Duodenal mucosa (tissue), 2 donors: ENCODE measurements around the gene HSD11B1L.

ENCODE experiments used
- H3K27ac ChIP-seq: one replicate; pipeline ENCODE4 v1.7.0; 2013; ENCODE audit warnings: low read depth, low read length
- H3K27me3 ChIP-seq, 2 donors: one replicate each; pipeline ENCODE4 v1.7.0; 2013; ENCODE audit warnings: low read length in 2 of 2, control low read depth in 1 of 2; ENCODE audit not compliant: insufficient read depth in 2 of 2, control insufficient read depth in 1 of 2
- H3K36me3 ChIP-seq, 2 donors: one replicate each; pipeline ENCODE4 v1.7.0; 2013; ENCODE audit warnings: low read length in 2 of 2, control low read depth in 1 of 2; ENCODE audit not compliant: insufficient read depth in 2 of 2, control insufficient read depth in 1 of 2
- H3K4me1 ChIP-seq, 2 donors: one replicate each; pipeline ENCODE4 v1.7.0; 2013; ENCODE audit warnings: low read length in 2 of 2, control low read depth in 1 of 2; ENCODE audit not compliant: insufficient read depth in 2 of 2, control insufficient read depth in 1 of 2
- H3K4me3 ChIP-seq, 2 donors: one replicate each; pipeline ENCODE4 v1.7.0; 2013; ENCODE audit warnings: low read length in 2 of 2, low read depth in 1 of 2
- H3K9ac ChIP-seq, 2 donors: one replicate each; pipeline ENCODE4 v1.7.0; 2013; ENCODE audit warnings: low read length in 2 of 2, low read depth in 1 of 2
- H3K9me3 ChIP-seq, 2 donors: one replicate each; pipeline ENCODE4 v1.7.0; 2013; ENCODE audit warnings: low read length in 2 of 2, control low read depth in 1 of 2; ENCODE audit not compliant: control insufficient read depth in 1 of 2

The HSD11B1L gene

DNA sequence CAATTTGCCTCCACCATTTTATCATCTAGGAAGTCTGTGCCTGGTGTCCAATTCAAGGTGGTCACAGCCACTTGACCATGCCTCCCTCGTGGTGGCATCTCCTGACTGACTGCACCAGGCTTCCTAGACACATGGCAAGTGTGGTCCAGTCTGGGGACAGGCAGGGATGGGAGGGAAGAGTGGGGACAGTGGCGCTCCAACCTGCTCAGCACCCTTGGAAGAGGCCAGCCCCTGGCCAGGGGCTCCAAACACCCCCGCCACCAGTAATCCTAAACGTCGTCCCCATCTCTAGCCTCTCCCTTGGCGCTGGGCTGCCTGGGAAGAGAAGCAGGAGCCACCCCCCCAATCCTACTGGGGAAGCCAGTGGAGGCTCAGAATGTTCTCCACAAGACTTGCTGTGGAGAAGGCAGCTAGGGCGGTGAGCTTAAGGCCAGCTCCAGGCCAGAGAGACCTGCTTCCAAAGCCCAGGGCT lies 11.9 kb downstream of the HSD11B1L start:
- no peak overlapping the region for H3K27ac ChIP-seq

DNA sequence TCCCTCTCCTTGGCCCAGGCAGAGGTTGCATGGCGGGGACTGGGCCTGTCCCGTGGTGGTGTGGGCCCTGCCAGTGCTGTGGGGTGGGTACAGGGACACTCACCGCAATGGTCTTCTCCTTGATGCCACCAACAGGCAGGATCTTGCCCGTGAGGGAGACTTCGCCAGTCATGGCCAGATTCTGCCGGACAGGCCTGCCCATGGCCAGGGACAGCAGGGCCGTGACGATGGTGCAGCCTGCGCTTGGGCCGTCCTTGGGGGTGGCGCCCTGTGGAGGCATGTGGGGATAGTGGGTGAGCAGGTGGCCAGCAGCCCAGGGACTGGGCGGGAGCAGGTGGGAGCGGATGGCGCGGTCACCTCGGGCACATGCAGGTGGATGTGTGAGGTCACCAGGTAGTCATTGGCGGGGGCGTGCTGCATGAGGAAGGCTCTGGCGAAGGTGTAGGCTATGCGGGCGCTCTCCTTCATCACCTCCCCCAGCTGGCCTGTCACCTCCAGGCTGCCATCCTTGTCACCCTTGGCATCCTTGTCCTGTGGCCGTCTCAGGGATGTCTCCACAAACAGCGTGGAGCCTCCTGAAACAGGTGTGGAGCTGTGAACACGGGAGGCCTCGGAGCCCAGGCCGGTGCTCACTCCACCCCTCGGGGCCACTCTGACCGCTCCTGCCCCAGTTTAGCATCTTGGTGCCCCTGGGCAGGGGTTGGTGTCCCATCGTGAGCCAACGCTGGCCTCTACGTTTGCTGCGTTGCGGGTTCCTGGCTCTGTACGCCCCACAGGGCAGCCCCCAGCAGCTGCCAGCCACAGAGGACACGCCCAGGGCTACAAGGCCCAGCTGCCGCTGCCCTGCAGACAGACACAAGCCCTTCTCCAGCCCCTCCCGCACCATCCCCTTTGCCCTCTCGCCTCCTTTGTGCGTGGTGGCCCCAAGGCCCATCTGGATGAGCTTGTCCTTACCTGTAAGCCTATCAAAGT lies 12.7 kb downstream of the HSD11B1L start:
- Histone ChIP-seq H3K27me3 (no peaks in the 10 kb centered on the region), H3K36me3 (peaks cover 37 to 62% of the 10 kb centered on the region in 2 donors), H3K9ac (no peak overlapping the region), H3K9me3 (no peaks in the 10 kb centered on the region), H3K4me3 (no peak overlapping the region), H3K27ac (no peak overlapping the region), H3K4me1 (peaks cover 13 to 14% of the 10 kb centered on the region in 2 donors)

More for the DNA sequence above, 11.9 kb downstream of the HSD11B1L start:
- peaks cover 37 to 57% of the 10 kb centered on the region in 2 donors for H3K36me3 ChIP-seq
- H3K9me3 ChIP-seq = no peaks in the 10 kb centered on the region
- H3K9ac ChIP-seq = peak overlapping the region in 1 of 2 donors; percentile 54
- no peak overlapping the region for H3K4me3 ChIP-seq
- no peaks in the 10 kb centered on the region for H3K27me3 ChIP-seq
- peaks cover 13 to 14% of the 10 kb centered on the region in 2 donors for H3K4me1 ChIP-seq

DNA sequence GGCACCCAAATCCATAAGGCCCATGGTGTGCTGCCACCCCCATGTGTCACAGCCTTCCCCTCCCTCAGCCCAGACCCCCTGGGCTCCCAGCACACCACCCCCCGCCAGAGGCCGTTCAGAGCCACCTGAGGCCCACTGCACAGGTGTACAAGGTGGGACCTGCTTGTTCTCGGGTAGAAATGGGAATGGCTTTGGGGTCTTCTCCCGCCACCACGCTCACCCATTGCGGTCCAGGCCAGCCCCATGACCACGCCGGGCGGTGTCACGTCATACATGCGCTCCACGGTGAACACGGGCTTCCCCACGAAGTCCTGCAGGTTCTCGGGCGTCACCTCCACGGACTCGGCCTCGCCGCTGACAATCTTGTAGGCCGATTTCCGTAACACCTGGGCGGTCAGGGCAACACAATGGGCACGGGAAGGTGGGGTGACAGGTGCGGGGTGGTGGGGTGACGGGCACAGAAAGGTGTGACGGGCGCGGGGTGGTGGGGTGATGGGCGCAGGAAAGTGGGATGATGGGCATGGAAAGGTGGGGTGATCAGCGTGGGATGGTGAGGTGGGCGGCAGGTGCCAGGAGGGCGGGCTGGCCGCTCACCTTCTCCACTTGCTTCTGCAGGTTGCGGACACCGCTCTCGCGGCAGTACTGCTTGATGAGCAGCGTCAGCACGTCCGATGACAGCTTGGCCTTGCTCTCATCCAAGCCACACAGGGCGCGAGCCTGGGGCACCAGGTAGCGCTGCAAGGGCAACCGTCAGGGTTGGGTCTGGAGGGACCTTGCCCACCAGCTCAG lies 13.5 kb downstream of the HSD11B1L start:
- H3K27me3 ChIP-seq = no peaks in the 10 kb centered on the region
- peaks cover 43 to 70% of the 10 kb centered on the region in 2 donors for H3K36me3 ChIP-seq
- H3K27ac ChIP-seq = no peak overlapping the region

GRCh38 chr19:5694956-5695648 lies 14.3 kb downstream of the HSD11B1L start:
- no peaks in the 10 kb centered on the region for H3K27me3 ChIP-seq
- H3K9me3 ChIP-seq = no peaks in the 10 kb centered on the region
- H3K9ac ChIP-seq = no peak overlapping the region
- H3K4me3 ChIP-seq = no peak overlapping the region
- peaks cover 13 to 14% of the 10 kb centered on the region in 2 donors for H3K4me1 ChIP-seq
- peaks cover 43 to 70% of the 10 kb centered on the region in 2 donors for H3K36me3 ChIP-seq
- no peak overlapping the region for H3K27ac ChIP-seq

More for the DNA sequence above, 13.5 kb downstream of the HSD11B1L start:
- Histone ChIP-seq H3K4me1 (peaks cover 13 to 14% of the 10 kb centered on the region in 2 donors), H3K9me3 (no peaks in the 10 kb centered on the region), H3K4me3 (no peak overlapping the region), H3K9ac (no peak overlapping the region)

DNA sequence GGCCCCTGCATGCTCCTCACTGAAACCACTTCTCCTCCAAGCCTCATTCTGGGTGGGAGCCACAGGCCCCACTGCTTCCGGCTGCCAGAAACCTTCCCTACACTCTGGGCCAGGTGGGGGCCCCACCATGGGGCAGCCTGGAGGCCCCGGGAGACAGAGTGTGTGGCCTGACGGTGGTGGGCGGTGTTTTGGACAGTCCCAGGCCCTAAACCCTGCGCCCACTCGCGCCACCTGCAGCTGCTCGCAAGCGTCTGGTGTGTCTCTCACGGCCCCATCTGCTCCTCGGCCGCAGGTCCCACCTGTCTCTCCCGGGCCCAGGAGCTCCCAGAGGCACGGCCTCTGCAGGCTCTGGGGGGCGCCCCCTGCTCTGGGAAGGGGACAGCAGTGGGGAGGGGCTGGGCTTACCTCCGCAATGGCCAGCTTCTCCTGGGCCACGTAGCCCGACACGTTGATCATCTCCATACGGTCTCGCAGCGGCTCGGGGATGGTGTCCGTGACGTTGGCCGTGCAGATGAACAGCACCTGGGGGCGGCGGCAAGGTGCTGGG lies 14.9 kb downstream of the HSD11B1L start:
- H3K9me3 ChIP-seq = no peaks in the 10 kb centered on the region
- H3K4me1 ChIP-seq = peaks cover 13 to 14% of the 10 kb centered on the region in 2 donors
- H3K36me3 ChIP-seq = peaks cover 43 to 76% of the 10 kb centered on the region in 2 donors
- no peak overlapping the region for H3K9ac ChIP-seq
- H3K4me3 ChIP-seq = no peak overlapping the region
- H3K27ac ChIP-seq = no peak overlapping the region
- H3K27me3 ChIP-seq = no peaks in the 10 kb centered on the region

DNA sequence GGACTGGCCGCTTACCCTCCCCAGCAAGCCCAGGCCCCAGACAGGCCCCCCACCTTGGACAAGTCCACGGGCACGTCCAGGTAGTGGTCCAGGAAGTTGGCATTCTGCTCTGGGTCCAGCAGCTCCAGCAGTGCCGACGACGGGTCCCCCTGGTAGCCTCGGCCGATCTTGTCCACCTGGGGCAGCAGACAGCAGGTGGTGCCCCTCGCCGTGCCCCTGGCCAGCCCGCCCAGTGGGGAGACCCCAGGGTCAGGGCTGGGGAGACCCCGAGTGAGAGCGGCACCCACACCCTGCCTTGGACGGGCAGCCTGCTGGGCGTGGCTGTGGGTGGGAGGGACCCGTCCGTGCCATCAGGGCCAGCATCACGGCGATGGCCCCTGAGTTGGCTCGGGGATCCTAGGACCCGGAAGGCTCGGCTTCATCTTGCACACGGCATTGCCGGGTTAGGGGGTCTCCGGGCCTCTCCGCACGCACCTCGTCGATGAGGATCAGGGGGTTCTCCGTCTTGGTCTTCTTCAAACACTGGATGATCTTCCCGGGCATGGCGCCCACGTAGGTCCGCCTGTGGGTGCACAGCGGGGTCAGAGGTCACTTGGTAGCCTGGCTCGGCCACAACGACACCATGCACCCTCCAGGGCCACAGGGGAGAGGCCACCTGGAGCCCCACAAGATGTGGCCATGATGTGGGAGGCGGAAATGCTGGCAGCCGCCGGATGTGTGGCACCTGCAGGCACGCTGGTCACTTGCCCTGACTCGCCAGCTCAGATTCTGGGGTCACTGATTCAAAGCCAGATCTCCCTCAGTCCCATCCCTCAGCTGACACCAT lies 15.6 kb downstream of the HSD11B1L start:
- H3K9ac ChIP-seq = no peak overlapping the region
- no peaks in the 10 kb centered on the region for H3K27me3 ChIP-seq
- H3K27ac ChIP-seq = no peak overlapping the region
- H3K4me3 ChIP-seq = no peak overlapping the region
- peaks cover 13% of the 10 kb centered on the region in 2 donors for H3K4me1 ChIP-seq
- peaks cover 43 to 78% of the 10 kb centered on the region in 2 donors for H3K36me3 ChIP-seq
- H3K9me3 ChIP-seq = no peaks in the 10 kb centered on the region

DNA sequence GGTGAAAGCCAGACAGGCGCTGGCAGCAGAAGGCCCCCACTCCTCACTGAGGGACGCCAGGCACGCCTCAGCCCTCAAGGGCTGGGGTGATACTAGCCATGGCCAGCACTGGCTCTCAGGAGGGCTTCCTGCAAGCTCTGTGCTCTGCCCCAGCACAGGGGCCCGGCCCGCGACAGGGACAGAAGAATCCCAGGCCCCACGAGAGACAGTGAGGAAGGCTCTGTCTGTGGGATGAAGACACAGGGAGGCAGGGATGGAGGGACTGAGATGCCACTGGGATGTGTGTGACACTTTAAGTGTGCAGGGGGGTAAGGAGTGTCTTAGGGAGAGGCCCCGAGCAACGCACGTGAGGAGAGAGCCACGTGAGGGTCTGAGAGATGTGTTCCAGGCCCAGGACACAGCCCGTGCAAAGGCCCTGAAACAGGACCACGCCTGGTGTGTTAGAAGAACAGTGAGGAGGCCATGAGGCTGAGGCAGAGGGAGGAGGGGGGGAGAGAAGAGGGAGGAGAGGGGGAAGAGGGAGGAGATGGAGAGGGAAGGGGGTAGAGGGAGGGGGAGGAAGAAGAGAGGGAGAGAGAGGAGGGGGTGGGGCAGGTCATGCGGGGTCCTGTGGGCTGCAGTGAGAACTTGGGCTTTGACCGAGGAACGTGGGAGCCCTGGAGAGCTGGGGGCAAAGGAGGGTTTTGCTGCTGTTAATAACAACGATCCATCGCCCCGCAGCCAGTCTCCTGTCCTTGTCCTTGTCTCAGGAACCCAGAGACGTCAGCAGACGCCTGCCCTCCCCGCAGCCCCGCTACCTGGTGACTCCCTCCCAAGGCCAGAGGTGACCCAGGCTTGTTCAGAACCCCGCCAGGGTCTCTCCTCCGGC lies 16.4 kb downstream of the HSD11B1L start:
- H3K9ac ChIP-seq = no peak overlapping the region
- no peaks in the 10 kb centered on the region for H3K9me3 ChIP-seq
- no peak overlapping the region for H3K4me3 ChIP-seq
- H3K27me3 ChIP-seq = no peaks in the 10 kb centered on the region
- H3K36me3 ChIP-seq = peaks cover 39 to 71% of the 10 kb centered on the region in 2 donors
- no peak overlapping the region for H3K27ac ChIP-seq
- H3K4me1 ChIP-seq = peaks cover 5 to 6% of the 10 kb centered on the region in 2 donors

GRCh38 chr19:5697890-5698634 lies 17.2 kb downstream of the HSD11B1L start:
- Histone ChIP-seq H3K4me3 (no peak overlapping the region), H3K9me3 (no peaks in the 10 kb centered on the region), H3K9ac (no peak overlapping the region), H3K27ac (no peak overlapping the region), H3K4me1 (no peaks in the 10 kb centered on the region), H3K27me3 (no peaks in the 10 kb centered on the region), H3K36me3 (peaks cover 31 to 64% of the 10 kb centered on the region in 2 donors)
